ENCODE results near the gene FBLN1.

The FBLN1 gene

DNA sequence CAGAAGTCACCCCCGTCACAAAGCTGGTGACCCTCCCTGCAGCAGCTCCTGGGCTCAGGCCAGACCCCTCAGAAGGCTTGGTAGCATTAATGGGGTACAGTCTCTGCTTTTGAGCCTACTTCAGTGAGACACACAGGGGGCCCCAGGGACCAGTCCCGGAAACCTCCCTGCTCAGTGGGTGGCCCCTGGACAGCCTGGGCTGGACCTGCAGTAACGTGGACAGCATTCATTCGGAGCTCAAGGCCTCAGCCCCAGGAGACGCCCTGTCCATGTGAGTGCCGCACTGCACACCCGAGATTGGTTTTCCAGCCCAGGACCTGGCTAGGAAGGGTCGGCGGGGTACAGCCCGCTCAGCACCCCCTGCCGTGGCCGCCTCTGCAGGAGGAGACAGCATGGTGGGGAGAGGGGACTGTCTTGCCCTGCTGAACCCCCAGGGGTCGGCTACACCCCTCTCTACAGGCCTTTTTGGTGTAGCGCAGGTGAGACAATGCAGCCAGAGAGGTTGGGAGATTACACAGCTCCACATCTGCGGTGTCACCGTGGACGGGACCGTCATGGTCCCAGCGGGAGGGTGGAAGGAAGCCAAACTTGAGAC lies 83.4 kb downstream of the FBLN1 start:
- no peaks in the 10 kb centered on the region for H3K79me2 ChIP-seq (ENCODE audit: insufficient read depth, low read length)
- no peak overlapping the region for H3K27ac ChIP-seq (ENCODE audit: low read depth, low read length, poor library complexity, severe bottlenecking)
- H3F3A ChIP-seq (ENCODE audit: insufficient read depth, low read length) = no peaks in the 10 kb centered on the region
- no peak overlapping the region for H3K4me3 ChIP-seq (ENCODE audit: low read depth, low read length, poor library complexity, severe bottlenecking)
- H2AFZ ChIP-seq (ENCODE audit: low read length) = no peak overlapping the region
- H3K36me3 ChIP-seq (ENCODE audit: insufficient read depth, low read length) = no peaks in the 10 kb centered on the region
- no peaks in the 10 kb centered on the region for H3K27me3 ChIP-seq (ENCODE audit: insufficient read depth, low read length)
- H3K9ac ChIP-seq (ENCODE audit: low read length) = no peak overlapping the region
- H3K9me2 ChIP-seq (ENCODE audit: low read depth, low read length) = no peaks in the 10 kb centered on the region
- TF ChIP-seq EZH2 (IDR thresholded peaks at IDR 0.05; ENCODE audit: borderline replicate concordance, low read length) = no peak
- TF ChIP-seq, protein P1, sequence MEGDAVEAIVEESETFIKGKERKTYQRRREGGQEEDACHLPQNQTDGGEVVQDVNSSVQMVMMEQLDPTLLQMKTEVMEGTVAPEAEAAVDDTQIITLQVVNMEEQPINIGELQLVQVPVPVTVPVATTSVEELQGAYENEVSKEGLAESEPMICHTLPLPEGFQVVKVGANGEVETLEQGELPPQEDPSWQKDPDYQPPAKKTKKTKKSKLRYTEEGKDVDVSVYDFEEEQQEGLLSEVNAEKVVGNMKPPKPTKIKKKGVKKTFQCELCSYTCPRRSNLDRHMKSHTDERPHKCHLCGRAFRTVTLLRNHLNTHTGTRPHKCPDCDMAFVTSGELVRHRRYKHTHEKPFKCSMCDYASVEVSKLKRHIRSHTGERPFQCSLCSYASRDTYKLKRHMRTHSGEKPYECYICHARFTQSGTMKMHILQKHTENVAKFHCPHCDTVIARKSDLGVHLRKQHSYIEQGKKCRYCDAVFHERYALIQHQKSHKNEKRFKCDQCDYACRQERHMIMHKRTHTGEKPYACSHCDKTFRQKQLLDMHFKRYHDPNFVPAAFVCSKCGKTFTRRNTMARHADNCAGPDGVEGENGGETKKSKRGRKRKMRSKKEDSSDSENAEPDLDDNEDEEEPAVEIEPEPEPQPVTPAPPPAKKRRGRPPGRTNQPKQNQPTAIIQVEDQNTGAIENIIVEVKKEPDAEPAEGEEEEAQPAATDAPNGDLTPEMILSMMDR (IDR thresholded peaks at IDR 0.05; ENCODE audit: low read length) = no peak
- H3K9me3 ChIP-seq (ENCODE audit: low read length) = no peaks in the 10 kb centered on the region
- H4K20me1 ChIP-seq (ENCODE audit: insufficient read depth, low read length) = no peaks in the 10 kb centered on the region
- H3K4me2 ChIP-seq (ENCODE audit: low read length) = no peak overlapping the region
- H3K4me1 ChIP-seq (ENCODE audit: insufficient read depth, low read length, severe bottlenecking) = peaks cover 47% of the 10 kb centered on the region

DNA sequence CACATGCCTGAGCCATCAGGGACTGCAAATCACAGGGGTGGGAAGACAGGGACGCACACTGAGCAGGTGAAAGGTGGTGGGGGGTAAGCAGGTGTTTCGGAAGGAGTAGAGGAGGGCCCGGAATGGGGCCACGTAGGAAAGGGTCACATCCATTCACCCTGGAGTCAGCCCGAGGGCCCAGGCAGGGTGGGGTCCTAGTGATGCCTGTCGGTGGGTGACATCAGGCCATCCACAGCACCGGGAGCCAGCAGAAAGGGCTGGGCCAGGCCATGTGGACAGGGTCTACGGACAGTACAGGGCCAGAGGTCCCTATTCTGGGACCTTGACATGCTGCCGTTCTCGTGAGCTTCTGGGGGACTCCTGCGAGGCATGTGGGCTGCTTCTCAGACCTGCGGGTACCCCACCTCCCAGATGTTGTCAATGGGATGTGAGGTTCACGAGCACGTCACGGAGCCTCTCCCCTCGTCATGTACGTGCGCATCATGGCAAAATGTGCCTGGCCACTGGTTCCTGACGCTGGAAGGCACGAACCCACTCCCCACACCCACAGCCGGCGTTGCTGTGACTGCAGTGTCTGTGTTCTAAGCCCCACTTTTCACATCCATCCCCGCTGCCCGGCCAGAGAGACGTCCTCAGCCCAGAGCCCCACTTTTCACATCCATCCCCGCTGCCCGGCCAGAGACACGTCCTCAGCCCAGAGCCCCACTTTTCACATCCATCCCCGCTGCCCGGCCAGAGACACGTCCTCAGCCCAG lies 84.1 kb downstream of the FBLN1 start:
- Histone ChIP-seq H3K36me3 (ENCODE audit: insufficient read depth, low read length) (no peaks in the 10 kb centered on the region), H2AFZ (ENCODE audit: low read length) (no peak overlapping the region), H4K20me1 (ENCODE audit: insufficient read depth, low read length) (no peaks in the 10 kb centered on the region), H3K4me2 (ENCODE audit: low read length) (no peak overlapping the region), H3K9me2 (ENCODE audit: low read depth, low read length) (no peaks in the 10 kb centered on the region), H3F3A (ENCODE audit: insufficient read depth, low read length) (no peaks in the 10 kb centered on the region), H3K79me2 (ENCODE audit: insufficient read depth, low read length) (no peaks in the 10 kb centered on the region), H3K4me1 (ENCODE audit: insufficient read depth, low read length, severe bottlenecking) (peaks cover 44% of the 10 kb centered on the region), H3K9me3 (ENCODE audit: low read length) (no peaks in the 10 kb centered on the region), H3K27ac (ENCODE audit: low read depth, low read length, poor library complexity, severe bottlenecking) (no peak overlapping the region), H3K27me3 (ENCODE audit: insufficient read depth, low read length) (no peaks in the 10 kb centered on the region), H3K9ac (ENCODE audit: low read length) (no peak overlapping the region), H3K4me3 (ENCODE audit: low read depth, low read length, poor library complexity, severe bottlenecking) (no peak overlapping the region)
- TF ChIP-seq, protein P1 (IDR thresholded peaks at IDR 0.05; ENCODE audit: low read length) = no peak
- no peak for TF ChIP-seq EZH2 (IDR thresholded peaks at IDR 0.05; ENCODE audit: borderline replicate concordance, low read length)

DNA sequence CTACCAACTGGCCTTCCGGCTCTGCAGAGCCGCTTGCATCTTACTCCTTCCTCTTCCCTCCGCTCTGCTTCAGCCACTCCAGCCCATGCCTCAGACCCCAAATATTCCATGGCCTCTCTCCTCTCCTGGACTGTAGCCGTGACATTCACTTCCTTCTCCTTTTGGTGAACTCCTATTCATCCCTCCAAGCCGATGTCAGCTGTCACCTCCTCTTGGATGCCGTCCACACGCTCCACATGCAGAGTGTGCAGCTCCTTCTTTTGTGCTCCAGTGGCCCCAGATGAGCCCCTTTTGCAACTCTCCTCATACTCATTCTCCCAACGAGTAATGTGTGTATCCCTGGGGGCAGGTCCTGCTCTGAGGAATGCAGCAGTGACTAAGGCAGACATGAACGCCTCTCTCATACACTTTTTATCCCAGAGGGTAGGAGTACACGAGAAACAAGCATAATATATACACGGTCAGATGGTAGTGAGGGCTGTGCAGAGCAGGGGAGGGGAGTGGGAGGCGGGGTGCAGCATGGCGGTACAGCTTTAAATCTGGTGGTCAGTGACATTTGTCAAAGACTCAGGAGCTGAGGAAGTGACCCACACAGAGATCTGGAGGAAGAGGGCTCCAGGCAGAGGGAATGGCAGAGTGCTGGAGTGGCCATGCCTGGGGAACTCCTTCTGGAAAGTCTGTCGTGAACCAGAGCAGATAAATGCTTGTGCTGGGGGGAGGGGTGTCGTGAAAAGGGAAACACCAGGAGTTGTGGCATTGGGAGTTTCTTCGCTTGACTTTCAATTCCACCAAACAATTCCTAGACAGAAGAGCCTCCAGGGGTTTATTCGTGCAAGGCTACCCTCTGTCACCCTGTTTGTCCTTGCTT lies 85.2 kb downstream of the FBLN1 start:
- H3K27me3 ChIP-seq (ENCODE audit: insufficient read depth, low read length) = no peaks in the 10 kb centered on the region
- no peaks in the 10 kb centered on the region for H3K36me3 ChIP-seq (ENCODE audit: insufficient read depth, low read length)
- no peaks in the 10 kb centered on the region for H4K20me1 ChIP-seq (ENCODE audit: insufficient read depth, low read length)
- no peaks in the 10 kb centered on the region for H3K79me2 ChIP-seq (ENCODE audit: insufficient read depth, low read length)
- no peak for TF ChIP-seq EZH2 (IDR thresholded peaks at IDR 0.05; ENCODE audit: borderline replicate concordance, low read length)
- TF ChIP-seq, protein P1 (IDR thresholded peaks at IDR 0.05; ENCODE audit: low read length) = no peak
- H2AFZ ChIP-seq (ENCODE audit: low read length) = no peak overlapping the region
- H3K4me2 ChIP-seq (ENCODE audit: low read length) = no peak overlapping the region
- no peak overlapping the region for H3K4me3 ChIP-seq (ENCODE audit: low read depth, low read length, poor library complexity, severe bottlenecking)
- peaks cover 35% of the 10 kb centered on the region for H3K4me1 ChIP-seq (ENCODE audit: insufficient read depth, low read length, severe bottlenecking)
- H3K27ac ChIP-seq (ENCODE audit: low read depth, low read length, poor library complexity, severe bottlenecking) = no peak overlapping the region
- no peak overlapping the region for H3K9ac ChIP-seq (ENCODE audit: low read length)
- no peaks in the 10 kb centered on the region for H3K9me3 ChIP-seq (ENCODE audit: low read length)
- H3F3A ChIP-seq (ENCODE audit: insufficient read depth, low read length) = no peaks in the 10 kb centered on the region
- H3K9me2 ChIP-seq (ENCODE audit: low read depth, low read length) = no peaks in the 10 kb centered on the region

All from OCI-LY1 (cell line).